ENCODE results near the gene UBAC2.

The UBAC2 gene

GRCh38 chr13:99353246-99353600, 152.6 kb downstream of the UBAC2 start:
- in situ Hi-C loops (cut with HindIII; ENCODE audit: low sequenced_read_pairs), result no loop called here

GRCh38 chr13:99353836-99354235, 153.2 kb downstream of the UBAC2 start:
- in situ Hi-C loops (cut with HindIII; ENCODE audit: low sequenced_read_pairs), result no loop called here

GRCh38 chr13:99354371-99354951, 153.8 kb downstream of the UBAC2 start:
- in situ Hi-C loops (cut with HindIII; ENCODE audit: low sequenced_read_pairs), result no loop called here

- in situ Hi-C loops (cut with HindIII; ENCODE audit: low sequenced_read_pairs), result no loop called here
These were observed 154.8 kb downstream of the UBAC2 start for GRCh38 chr13:99355267-99356011.

GRCh38 chr13:99356012-99356261, 155.3 kb downstream of the UBAC2 start:
- in situ Hi-C loops (cut with HindIII; ENCODE audit: low sequenced_read_pairs), result no loop called here

- in situ Hi-C loops (cut with HindIII; ENCODE audit: low sequenced_read_pairs), result no loop called here
These were observed 155.8 kb downstream of the UBAC2 start for GRCh38 chr13:99356262-99357091.

GRCh38 chr13:99357131-99357596, 156.5 kb downstream of the UBAC2 start:
- in situ Hi-C loops (cut with HindIII; ENCODE audit: low sequenced_read_pairs), result no loop called here

- in situ Hi-C loops (cut with HindIII; ENCODE audit: low sequenced_read_pairs), result no loop called here
These were observed 157.3 kb downstream of the UBAC2 start for GRCh38 chr13:99357941-99358340.

GRCh38 chr13:99359528-99359927, 158.9 kb downstream of the UBAC2 start:
- in situ Hi-C loops (cut with HindIII; ENCODE audit: low sequenced_read_pairs), result no loop called here

- in situ Hi-C loops (cut with HindIII; ENCODE audit: low sequenced_read_pairs), result no loop called here
These were observed 160.0 kb downstream of the UBAC2 start for GRCh38 chr13:99360696-99361095.

- in situ Hi-C loops (cut with HindIII; ENCODE audit: low sequenced_read_pairs), result no loop called here
These were observed 160.5 kb downstream of the UBAC2 start for GRCh38 chr13:99361197-99361596.

- in situ Hi-C loops (cut with HindIII; ENCODE audit: low sequenced_read_pairs), result no loop called here
These were observed 161.7 kb downstream of the UBAC2 start for GRCh38 chr13:99362362-99362761.

- in situ Hi-C loops (cut with HindIII; ENCODE audit: low sequenced_read_pairs), result no loop called here
These were observed 162.7 kb downstream of the UBAC2 start for GRCh38 chr13:99363391-99363790.

GRCh38 chr13:99363949-99364348, 163.3 kb downstream of the UBAC2 start:
- in situ Hi-C loops (cut with HindIII; ENCODE audit: low sequenced_read_pairs), result no loop called here

- in situ Hi-C loops (cut with HindIII; ENCODE audit: low sequenced_read_pairs), result no loop called here
These were observed 165.7 kb downstream of the UBAC2 start for GRCh38 chr13:99366075-99366987.

- in situ Hi-C loops (cut with HindIII; ENCODE audit: low sequenced_read_pairs), result no loop called here
These were observed 166.5 kb downstream of the UBAC2 start for GRCh38 chr13:99367106-99367616.

- in situ Hi-C loops (cut with HindIII; ENCODE audit: low sequenced_read_pairs), result no loop called here
These were observed 167.2 kb downstream of the UBAC2 start for GRCh38 chr13:99367663-99368448.

- in situ Hi-C loops (cut with HindIII; ENCODE audit: low sequenced_read_pairs), result no loop called here
These were observed 170.0 kb downstream of the UBAC2 start for GRCh38 chr13:99370481-99371275.

GRCh38 chr13:99371956-99372355, 171.3 kb downstream of the UBAC2 start:
- in situ Hi-C loops (cut with HindIII; ENCODE audit: low sequenced_read_pairs), result no loop called here
